ENCODE measurements around the gene SMURF1. TPM values are rescaled to one million over a fixed set of nuclear protein-coding genes. Genes with fewer than 3 reads are reported as not detected.

Gene SMURF1
- total RNA-seq, 1 experiment from 2014 or later: 19.7 TPM

GRCh38 chr7:99086532-99086931 is 57.4 kb downstream of the SMURF1 start:
- Histone ChIP-seq H3K36me3 (replicated peaks; ENCODE audit: control insufficient read depth, insufficient read depth, low read length) (no peaks in the 10 kb centered on the region), H3K27me3 (ENCODE audit: control insufficient read depth, insufficient read depth, low read length) (no peaks in the 10 kb centered on the region), H3K4me3 (ENCODE audit: insufficient read depth, low read depth, low read length) (no peak overlapping the region)
- DNase-seq: no peak

GRCh38 chr7:99083733-99084132 is 60.2 kb downstream of the SMURF1 start:
- no peak for DNase-seq
- Histone ChIP-seq H3K36me3 (replicated peaks; ENCODE audit: control insufficient read depth, insufficient read depth, low read length) (no peaks in the 10 kb centered on the region), H3K27me3 (ENCODE audit: control insufficient read depth, insufficient read depth, low read length) (no peaks in the 10 kb centered on the region), H3K4me3 (ENCODE audit: insufficient read depth, low read depth, low read length) (no peak overlapping the region)

- Histone ChIP-seq H3K4me3 (ENCODE audit: insufficient read depth, low read depth, low read length) (no peak overlapping the region), H3K36me3 (replicated peaks; ENCODE audit: control insufficient read depth, insufficient read depth, low read length) (no peaks in the 10 kb centered on the region), H3K27me3 (ENCODE audit: control insufficient read depth, insufficient read depth, low read length) (no peaks in the 10 kb centered on the region)
- DNase-seq: no peak
Observed at GRCh38 chr7:99083068-99083651, 60.7 kb downstream of the SMURF1 start.

GRCh38 chr7:99080679-99081078 is 63.2 kb downstream of the SMURF1 start:
- Histone ChIP-seq H3K36me3 (replicated peaks; ENCODE audit: control insufficient read depth, insufficient read depth, low read length) (no peaks in the 10 kb centered on the region), H3K27me3 (ENCODE audit: control insufficient read depth, insufficient read depth, low read length) (no peaks in the 10 kb centered on the region), H3K4me3 (ENCODE audit: insufficient read depth, low read depth, low read length) (no peak overlapping the region)
- DNase-seq: no peak

GRCh38 chr7:99079104-99079503 is 64.8 kb downstream of the SMURF1 start:
- Histone ChIP-seq H3K36me3 (replicated peaks; ENCODE audit: control insufficient read depth, insufficient read depth, low read length) (no peaks in the 10 kb centered on the region), H3K4me3 (ENCODE audit: insufficient read depth, low read depth, low read length) (no peak overlapping the region), H3K27me3 (ENCODE audit: control insufficient read depth, insufficient read depth, low read length) (no peaks in the 10 kb centered on the region)
- no peak for DNase-seq

GRCh38 chr7:99078416-99078815 is 65.5 kb downstream of the SMURF1 start:
- Histone ChIP-seq H3K27me3 (ENCODE audit: control insufficient read depth, insufficient read depth, low read length) (no peaks in the 10 kb centered on the region), H3K4me3 (ENCODE audit: insufficient read depth, low read depth, low read length) (no peak overlapping the region), H3K36me3 (replicated peaks; ENCODE audit: control insufficient read depth, insufficient read depth, low read length) (no peaks in the 10 kb centered on the region)
- DNase-seq: no peak

GRCh38 chr7:99076615-99077014 is 67.3 kb downstream of the SMURF1 start:
- Histone ChIP-seq H3K36me3 (replicated peaks; ENCODE audit: control insufficient read depth, insufficient read depth, low read length) (no peaks in the 10 kb centered on the region), H3K27me3 (ENCODE audit: control insufficient read depth, insufficient read depth, low read length) (no peaks in the 10 kb centered on the region), H3K4me3 (ENCODE audit: insufficient read depth, low read depth, low read length) (no peak overlapping the region)
- no peak for DNase-seq

GRCh38 chr7:99073839-99074446 is 70.0 kb downstream of the SMURF1 start:
- H3K36me3 ChIP-seq (replicated peaks; ENCODE audit: control insufficient read depth, insufficient read depth, low read length): no peaks in the 10 kb centered on the region
- no peaks in the 10 kb centered on the region for H3K27me3 ChIP-seq (ENCODE audit: control insufficient read depth, insufficient read depth, low read length)
- H3K4me3 ChIP-seq (ENCODE audit: insufficient read depth, low read depth, low read length): no peak overlapping the region
- no peak for DNase-seq

- DNase-seq: no peak
- Histone ChIP-seq H3K4me3 (ENCODE audit: insufficient read depth, low read depth, low read length) (no peak overlapping the region), H3K36me3 (replicated peaks; ENCODE audit: control insufficient read depth, insufficient read depth, low read length) (no peaks in the 10 kb centered on the region), H3K27me3 (ENCODE audit: control insufficient read depth, insufficient read depth, low read length) (no peaks in the 10 kb centered on the region)
Observed at GRCh38 chr7:99072126-99072525, 71.8 kb downstream of the SMURF1 start.

GRCh38 chr7:99070361-99070760 is 73.5 kb downstream of the SMURF1 start:
- no peaks in the 10 kb centered on the region for H3K36me3 ChIP-seq (replicated peaks; ENCODE audit: control insufficient read depth, insufficient read depth, low read length)
- no peaks in the 10 kb centered on the region for H3K27me3 ChIP-seq (ENCODE audit: control insufficient read depth, insufficient read depth, low read length)
- no peak for DNase-seq
- H3K4me3 ChIP-seq (ENCODE audit: insufficient read depth, low read depth, low read length): no peak overlapping the region

GRCh38 chr7:99061001-99061776 is 82.7 kb downstream of the SMURF1 start:
- no peak for DNase-seq
- H3K36me3 ChIP-seq (replicated peaks; ENCODE audit: control insufficient read depth, insufficient read depth, low read length): peaks cover 2% of the 10 kb centered on the region; the same call in 1 of the 2 replicates
- no peaks in the 10 kb centered on the region for H3K27me3 ChIP-seq (ENCODE audit: control insufficient read depth, insufficient read depth, low read length)
- H3K4me3 ChIP-seq (ENCODE audit: insufficient read depth, low read depth, low read length): no peak overlapping the region

- peaks cover 18% of the 10 kb centered on the region for H3K36me3 ChIP-seq (replicated peaks; ENCODE audit: control insufficient read depth, insufficient read depth, low read length)
- H3K4me3 ChIP-seq (ENCODE audit: insufficient read depth, low read depth, low read length): no peak overlapping the region
- H3K27me3 ChIP-seq (ENCODE audit: control insufficient read depth, insufficient read depth, low read length): no peaks in the 10 kb centered on the region
- no peak for DNase-seq
Observed at GRCh38 chr7:99054781-99055180, 89.1 kb downstream of the SMURF1 start.

GRCh38 chr7:99050971-99051370 is 92.9 kb downstream of the SMURF1 start:
- Histone ChIP-seq H3K4me3 (ENCODE audit: insufficient read depth, low read depth, low read length) (no peak overlapping the region), H3K36me3 (replicated peaks; ENCODE audit: control insufficient read depth, insufficient read depth, low read length) (peaks cover 23% of the 10 kb centered on the region), H3K27me3 (ENCODE audit: control insufficient read depth, insufficient read depth, low read length) (no peaks in the 10 kb centered on the region)
- DNase-seq: no peak

- Histone ChIP-seq H3K36me3 (replicated peaks; ENCODE audit: control insufficient read depth, insufficient read depth, low read length) (peaks cover 23% of the 10 kb centered on the region), H3K27me3 (ENCODE audit: control insufficient read depth, insufficient read depth, low read length) (no peaks in the 10 kb centered on the region), H3K4me3 (ENCODE audit: insufficient read depth, low read depth, low read length) (no peak overlapping the region)
- DNase-seq: no peak
Observed at GRCh38 chr7:99047526-99048077, 96.3 kb downstream of the SMURF1 start.

- Histone ChIP-seq H3K36me3 (replicated peaks; ENCODE audit: control insufficient read depth, insufficient read depth, low read length) (peaks cover 19% of the 10 kb centered on the region), H3K27me3 (ENCODE audit: control insufficient read depth, insufficient read depth, low read length) (no peaks in the 10 kb centered on the region), H3K4me3 (ENCODE audit: insufficient read depth, low read depth, low read length) (no peak overlapping the region)
- no peak for DNase-seq
Observed at GRCh38 chr7:99046722-99047121, 97.2 kb downstream of the SMURF1 start.
